K562 (cell line): ENCODE measurements around the gene PIP5K1B.

Source experiments
- CEBPG ChIP-seq, 3 experiments: fragments of 200-800 bp in 1 of 3; sonication (Bioruptor generic) in 1 of 3; sonication (generic) in 1 of 3; formaldehyde crosslinking in 1 of 3; IDR thresholded peaks in 2 of 3; conservative IDR thresholded peaks in 1 of 3; 2 replicates each; pipeline versions ENCODE4 v1.6.1 to v1.8.0; 2016 to 2022; ENCODE audit warnings: missing compliant biosample characterization in 2 of 3, missing genetic modification characterization in 2 of 3, mild to moderate bottlenecking in 1 of 3, missing genetic modification reagents in 1 of 3
- EP300 ChIP-seq: IDR thresholded peaks from 2 replicates; pipeline ENCODE4 v1.6.1; 2012; ENCODE audit warnings: low read length, improper control_type of control experiment
- FOXJ3 ChIP-seq: sonication (generic); formaldehyde crosslinking; IDR thresholded peaks from 2 replicates; pipeline ENCODE4 v1.4.0; 2020; ENCODE audit warnings: mild to moderate bottlenecking, missing genetic modification reagents
- POLR2AphosphoS2 ChIP-seq: IDR thresholded peaks from 2 replicates; pipeline ENCODE4 v1.6.1; 2012; ENCODE audit warnings: low read length, improper control_type of control experiment
- ZNF239 ChIP-seq: fragments of 250-450 bp; sonication (Bioruptor Pico); IDR thresholded peaks from 2 replicates; pipeline ENCODE4 v1.4.0; 2020; ENCODE audit warnings: mild to moderate bottlenecking
- TF ChIP-seq, protein P1 (sequence below): fragments of 450-650 bp; IDR thresholded peaks from 2 replicates; pipeline ENCODE4 v1.6.1; 2017; ENCODE audit warnings: mild to moderate bottlenecking, moderate library complexity

DNA sequence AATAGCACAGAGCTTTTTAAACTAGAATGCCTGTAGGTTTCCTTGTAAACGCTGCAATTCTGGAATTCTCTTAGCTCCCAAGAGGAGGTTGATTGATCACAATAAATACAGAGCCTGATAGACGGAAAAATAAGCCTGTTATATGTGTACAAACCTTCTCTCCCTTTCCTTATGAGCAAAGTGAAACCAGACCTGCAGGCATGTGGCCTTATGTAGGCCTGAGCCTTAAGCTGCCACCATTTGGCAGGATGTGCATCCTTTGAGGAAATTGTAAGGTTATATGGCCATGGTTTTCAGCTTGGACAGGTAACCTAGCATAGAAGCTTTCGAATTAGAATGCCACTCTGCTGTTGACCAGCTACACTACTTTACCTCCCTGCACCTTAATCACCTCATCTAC lies 259.7 kb downstream of the PIP5K1B start:
- TF ChIP-seq POLR2AphosphoS2 = no peak
- TF ChIP-seq FOXJ3 = no peak
- no peak for TF ChIP-seq EP300
- no peak for TF ChIP-seq CEBPG (CRISPR knock-in tag; IDR thresholded peaks at IDR 0.05)
- TF ChIP-seq CEBPG (tag; conservative IDR thresholded peaks at IDR 0.05 in 1 of 2, IDR thresholded peaks at IDR 0.05 in 1 of 2) = no peak
- TF ChIP-seq ZNF239 (CRISPR knock-in tag) = no peak
- TF ChIP-seq, protein P1, sequence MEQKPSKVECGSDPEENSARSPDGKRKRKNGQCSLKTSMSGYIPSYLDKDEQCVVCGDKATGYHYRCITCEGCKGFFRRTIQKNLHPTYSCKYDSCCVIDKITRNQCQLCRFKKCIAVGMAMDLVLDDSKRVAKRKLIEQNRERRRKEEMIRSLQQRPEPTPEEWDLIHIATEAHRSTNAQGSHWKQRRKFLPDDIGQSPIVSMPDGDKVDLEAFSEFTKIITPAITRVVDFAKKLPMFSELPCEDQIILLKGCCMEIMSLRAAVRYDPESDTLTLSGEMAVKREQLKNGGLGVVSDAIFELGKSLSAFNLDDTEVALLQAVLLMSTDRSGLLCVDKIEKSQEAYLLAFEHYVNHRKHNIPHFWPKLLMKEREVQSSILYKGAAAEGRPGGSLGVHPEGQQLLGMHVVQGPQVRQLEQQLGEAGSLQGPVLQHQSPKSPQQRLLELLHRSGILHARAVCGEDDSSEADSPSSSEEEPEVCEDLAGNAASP = no peak
